Large intestine (tissue), 3 donors: ENCODE measurements around the gene RPS6KA4. TPM values are rescaled to one million over a fixed set of nuclear protein-coding genes. Genes with fewer than 3 reads are reported as not detected.

ENCODE experiments used
- DNase-seq, 2 donors: peaks; one replicate each; pipeline versions ENCODE4 v3.0.0 to v3.0.0-alpha.2; 2013
- H3K27ac ChIP-seq: one replicate; pipeline ENCODE4 v1.5.1; 2013; ENCODE audit warnings: low read length
- H3K27me3 ChIP-seq: 2 replicates; pipeline ENCODE4 v1.6.1; 2013; ENCODE audit warnings: low read length; ENCODE audit not compliant: control insufficient read depth, insufficient read depth
- H3K36me3 ChIP-seq: 2 replicates; pipeline ENCODE4 v1.6.1; 2013; ENCODE audit warnings: low read length; ENCODE audit not compliant: control insufficient read depth, insufficient read depth
- H3K4me1 ChIP-seq: one replicate; pipeline ENCODE4 v1.6.1; 2013; ENCODE audit warnings: low read length; ENCODE audit not compliant: control insufficient read depth, insufficient read depth
- H3K4me3 ChIP-seq: one replicate; pipeline ENCODE4 v1.5.1; 2013; ENCODE audit warnings: low read length
- H3K9me3 ChIP-seq: one replicate; pipeline ENCODE4 v1.6.1; 2013; ENCODE audit warnings: mild to moderate bottlenecking, low read depth, low read length, moderate library complexity; ENCODE audit not compliant: control insufficient read depth
- WGBS: methylation state at CpG from one replicate; pipeline ENCODE4 v1.1.5; 2013; ENCODE audit warnings: low lambda C conversion rate; ENCODE audit not compliant: insufficient coverage; 5-methylcytosine and 5-hydroxymethylcytosine counted together
- polyA plus RNA-seq: library from polyadenylated mRNA; unstranded; fragments of 120-200 nt; gene quantifications from one replicate; pipeline ENCODE4 v1.2.1, GENCODE V29; 2013

The RPS6KA4 gene
- polyA plus RNA-seq, 1 donor = 25.8 TPM

DNA sequence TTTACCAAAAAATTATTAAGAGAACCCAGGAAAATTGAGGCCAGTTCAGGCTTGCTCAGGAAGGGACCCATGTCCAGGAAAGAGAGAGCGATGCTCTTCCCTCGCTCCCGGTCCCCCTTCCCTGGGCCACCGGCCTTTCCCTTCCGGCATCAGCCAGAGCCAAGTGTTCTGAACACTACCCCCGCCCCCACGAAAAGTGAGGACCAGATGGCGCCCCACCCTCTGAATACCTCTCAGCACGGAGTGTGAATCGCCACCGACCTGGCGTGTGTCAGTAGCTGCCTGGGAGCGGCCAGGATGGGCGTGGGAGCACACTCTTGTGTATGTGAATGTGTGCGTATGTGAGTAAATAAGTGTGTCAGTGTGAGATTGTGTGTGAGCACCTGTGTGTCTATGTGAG, 20.2 kb downstream of the RPS6KA4 start:
- no peak for DNase-seq
- Histone ChIP-seq H3K4me3 (no peak overlapping the region), H3K4me1 (peaks cover 3% of the 10 kb centered on the region), H3K9me3 (no peaks in the 10 kb centered on the region), H3K27ac (no peak overlapping the region), H3K36me3 (no peaks in the 10 kb centered on the region), H3K27me3 (peaks cover 9% of the 10 kb centered on the region)
- WGBS = 90% methylated on average over 2 of the region's 15 CpGs

GRCh38 chr11:64379817-64380709, 21.1 kb downstream of the RPS6KA4 start:
- 95% methylated on average over 4 of the region's 35 CpGs for WGBS
- H3K4me1 ChIP-seq = peaks cover 8% of the 10 kb centered on the region
- DNase-seq = no peak
- no peak overlapping the region for H3K4me3 ChIP-seq
- no peaks in the 10 kb centered on the region for H3K9me3 ChIP-seq
- no peaks in the 10 kb centered on the region for H3K36me3 ChIP-seq
- no peak overlapping the region for H3K27ac ChIP-seq
- peaks cover 13% of the 10 kb centered on the region for H3K27me3 ChIP-seq

- H3K9me3 ChIP-seq = no peaks in the 10 kb centered on the region
- no peak overlapping the region for H3K27ac ChIP-seq
- no peak overlapping the region for H3K4me3 ChIP-seq
- H3K4me1 ChIP-seq = peaks cover 8% of the 10 kb centered on the region
- peaks cover 17% of the 10 kb centered on the region for H3K27me3 ChIP-seq
- no peaks in the 10 kb centered on the region for H3K36me3 ChIP-seq
- no peak for DNase-seq
- 0% methylated on average over 1 of the region's 6 CpGs for WGBS
These were observed 22.4 kb downstream of the RPS6KA4 start for GRCh38 chr11:64381350-64381749.

- Histone ChIP-seq H3K4me3 (no peak overlapping the region), H3K4me1 (peaks cover 8% of the 10 kb centered on the region), H3K9me3 (no peaks in the 10 kb centered on the region), H3K36me3 (no peaks in the 10 kb centered on the region), H3K27ac (no peak overlapping the region), H3K27me3 (peaks cover 17% of the 10 kb centered on the region)
- WGBS = no CpG with 5 or more reads among the region's 6 CpGs
- no peak for DNase-seq
These were observed 23.1 kb downstream of the RPS6KA4 start for GRCh38 chr11:64382047-64382446.

DNA sequence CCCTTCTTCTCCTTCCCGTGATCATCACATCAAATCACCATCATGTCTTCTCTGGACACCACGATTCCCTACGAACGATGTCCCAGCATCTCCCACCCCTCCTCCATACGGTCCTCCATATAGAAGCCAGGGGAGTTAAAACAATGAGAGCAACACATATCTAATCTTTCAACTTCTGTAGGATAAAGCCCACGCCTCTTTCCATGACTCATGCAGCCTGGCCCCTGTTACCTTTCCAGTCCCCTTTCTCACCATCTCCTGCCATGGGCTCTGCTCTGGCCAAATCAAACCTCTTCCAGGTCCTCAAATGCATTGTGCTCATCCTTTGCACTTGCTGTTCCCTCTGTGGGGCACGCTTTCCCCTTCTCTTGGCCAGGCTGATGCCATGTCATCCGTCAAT, 23.6 kb downstream of the RPS6KA4 start:
- no peak for DNase-seq
- no CpG with 5 or more reads among the region's 8 CpGs for WGBS

GRCh38 chr11:64383580-64383979, 24.6 kb downstream of the RPS6KA4 start:
- Histone ChIP-seq H3K27ac (no peak overlapping the region), H3K4me3 (no peak overlapping the region), H3K36me3 (no peaks in the 10 kb centered on the region), H3K9me3 (no peaks in the 10 kb centered on the region), H3K27me3 (peaks cover 19% of the 10 kb centered on the region), H3K4me1 (peaks cover 8% of the 10 kb centered on the region)
- WGBS = no CpG with 5 or more reads among the region's 2 CpGs
- no peak for DNase-seq

More for the DNA sequence above, 23.6 kb downstream of the RPS6KA4 start:
- Histone ChIP-seq H3K27me3 (peaks cover 17% of the 10 kb centered on the region), H3K27ac (no peak overlapping the region), H3K9me3 (no peaks in the 10 kb centered on the region), H3K36me3 (no peaks in the 10 kb centered on the region), H3K4me3 (no peak overlapping the region), H3K4me1 (peaks cover 8% of the 10 kb centered on the region)

- H3K27ac ChIP-seq = no peak overlapping the region
- H3K9me3 ChIP-seq = no peaks in the 10 kb centered on the region
- peak; percentile 25 to 33 for DNase-seq
- no peak overlapping the region for H3K4me3 ChIP-seq
- peaks cover 19% of the 10 kb centered on the region for H3K27me3 ChIP-seq
- H3K4me1 ChIP-seq = peaks cover 8% of the 10 kb centered on the region
- H3K36me3 ChIP-seq = no peaks in the 10 kb centered on the region
- no CpG with 5 or more reads among the region's 17 CpGs for WGBS
These were observed 25.2 kb downstream of the RPS6KA4 start for GRCh38 chr11:64384028-64384737.

DNA sequence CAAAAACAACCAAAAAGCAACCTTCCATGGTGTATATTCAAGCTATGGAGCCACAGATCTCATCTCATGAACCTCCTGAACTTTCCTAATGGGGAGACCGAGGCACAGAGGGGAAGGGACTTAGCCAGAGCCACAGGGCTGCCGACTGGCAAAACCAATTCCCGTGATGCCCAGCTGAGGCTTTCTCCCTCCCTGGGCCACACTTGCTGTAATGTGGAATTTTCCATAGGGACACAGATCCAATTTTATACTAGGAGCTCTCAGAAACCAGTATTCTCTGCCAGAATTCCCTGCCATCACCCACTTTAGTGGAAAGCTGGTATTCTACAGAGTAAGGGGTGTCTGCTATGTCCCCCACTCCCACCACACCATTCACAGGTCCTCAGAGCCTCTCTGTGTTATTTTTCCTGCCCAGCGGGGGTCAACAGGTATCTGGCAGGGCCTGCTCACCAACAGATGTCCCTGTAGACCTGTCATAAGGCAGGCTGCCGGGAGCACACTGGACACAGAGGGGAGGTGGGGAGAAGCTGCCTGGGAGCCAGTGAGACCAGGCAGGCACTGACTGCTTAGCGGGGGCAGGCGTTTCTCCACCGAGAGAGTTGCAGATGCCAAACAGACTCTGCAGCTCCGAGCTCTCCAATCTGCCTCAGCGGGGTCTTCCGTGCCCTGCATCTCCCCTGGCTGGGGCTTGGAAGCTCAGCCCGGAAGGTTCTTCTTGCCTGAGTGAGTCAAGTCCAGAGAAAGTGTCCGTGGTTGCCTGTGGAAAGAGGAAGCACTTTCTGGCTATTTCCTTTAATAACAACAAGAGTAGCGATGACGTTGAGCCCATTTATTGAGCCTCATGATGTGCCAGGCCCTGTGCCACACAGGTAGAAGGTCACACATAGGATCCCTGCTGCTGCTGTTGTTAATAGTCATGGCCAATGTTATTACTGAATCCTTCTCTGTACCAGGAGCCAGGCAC, 26.3 kb downstream of the RPS6KA4 start:
- H3K4me3 ChIP-seq = no peak overlapping the region
- peaks cover 8% of the 10 kb centered on the region for H3K4me1 ChIP-seq
- no peak overlapping the region for H3K27ac ChIP-seq
- DNase-seq = no peak
- peaks cover 22% of the 10 kb centered on the region for H3K27me3 ChIP-seq
- H3K9me3 ChIP-seq = no peaks in the 10 kb centered on the region
- no CpG with 5 or more reads among the region's 15 CpGs for WGBS
- H3K36me3 ChIP-seq = no peaks in the 10 kb centered on the region

- Histone ChIP-seq H3K27me3 (peaks cover 22% of the 10 kb centered on the region), H3K27ac (no peak overlapping the region), H3K4me3 (no peak overlapping the region), H3K9me3 (no peaks in the 10 kb centered on the region), H3K36me3 (no peaks in the 10 kb centered on the region), H3K4me1 (peaks cover 8% of the 10 kb centered on the region)
- whole genome bisulfite sequencing = no CpG with 5 or more reads among the region's 11 CpGs
- DNase-seq = no peak
These were observed 27.2 kb downstream of the RPS6KA4 start for GRCh38 chr11:64385945-64386704.
